GM12878 (cell line): ENCODE data around the gene ADAMTS16. TPM values are rescaled to one million over a fixed set of nuclear protein-coding genes. Genes with fewer than 3 reads are reported as not detected.

ENCODE experiments used
- ATAC-seq: fragments of 200-7000 bp; cut with Tn5 transposase; 3 replicates; pipeline ENCODE4 v1.9.1; 2020; ENCODE audit warnings: mild to moderate bottlenecking, moderate library complexity
- BruUV-seq: library from RNA; stranded (reverse); fragments of 400-500 nt; replicated peaks from 2 replicates; lab custom pipeline; 2021; lab: Mats Ljungman, UMichigan
- CTCF ChIA-PET: fragments of 300-600 bp; sonication (Branson Sonifier 250); formaldehyde crosslinking; extraction: SDS; loops from one replicate; lab custom pipeline; 2021; ENCODE audit warnings: inconsistent platforms; lab: Yijun Ruan, JAX
- POLR2A ChIA-PET: fragments of 350-600 bp; formaldehyde crosslinking; extraction: SDS; loops from one replicate; lab custom pipeline; 2021; ENCODE audit warnings: inconsistent platforms; lab: Charles Lee
- RAD21 ChIA-PET: fragments of 300-600 bp; sonication (Branson Sonifier 250); formaldehyde crosslinking; loops from one replicate; lab custom pipeline; 2023; ENCODE audit warnings: antibody characterized with exemption; ENCODE audit not compliant: unreplicated experiment; lab: Charles Lee
- SMC1A ChIA-PET: fragments of 300-600 bp; sonication (Branson Sonifier 250); formaldehyde crosslinking; loops from one replicate; lab custom pipeline; 2023; ENCODE audit not compliant: unreplicated experiment, uncharacterized antibody; lab: Charles Lee
- DNase-seq: peaks from one replicate; pipeline ENCODE4 v3.0.0-alpha.2; 2011; ENCODE audit warnings: low read depth, low spot score
- FAIRE-seq: peaks from 3 replicates; lab custom pipeline; 2011; peaks lifted over from hg19 to GRCh38; lab: Jason Lieb, UNC
- H2AFZ ChIP-seq: 2 replicates; pipeline ENCODE4 v1.6.0; 2011; ENCODE audit warnings: low read depth, low read length, control low read depth; ENCODE audit not compliant: control insufficient read depth
- H3K27ac ChIP-seq: 2 replicates; pipeline ENCODE4 v1.5.1; 2011; ENCODE audit warnings: control low read depth; ENCODE audit not compliant: control insufficient read depth, insufficient read depth
- H3K27me3 ChIP-seq, 2 experiments: replicated peaks in 1 of 2; 2 replicates each; pipeline versions ENCODE4 v1.6.0 to v1.6.1; 2011; ENCODE audit warnings: low read length in 1 of 2; ENCODE audit not compliant: control insufficient read depth in 2 of 2, insufficient read depth in 2 of 2
- H3K36me3 ChIP-seq, 2 experiments: 2 replicates each; pipeline ENCODE4 v1.5.1; 2011; ENCODE audit warnings: low read length in 1 of 2; ENCODE audit not compliant: control insufficient read depth in 2 of 2, insufficient read depth in 2 of 2
- H3K4me1 ChIP-seq: 2 replicates; pipeline ENCODE4 v1.6.1; 2011; ENCODE audit warnings: mild to moderate bottlenecking, low read length, moderate library complexity, mixed read lengths; ENCODE audit not compliant: control insufficient read depth, insufficient read depth
- H3K4me2 ChIP-seq: 2 replicates; pipeline ENCODE4 v1.6.0; 2011; ENCODE audit warnings: control low read depth; ENCODE audit not compliant: control insufficient read depth, insufficient read depth
- H3K4me3 ChIP-seq: fragments of 200-600 bp; sonication (generic); 2 replicates; pipeline ENCODE4 v1.5.1; 2016
- H3K79me2 ChIP-seq: 2 replicates; pipeline ENCODE4 v1.6.0; 2011; ENCODE audit warnings: low read length; ENCODE audit not compliant: control insufficient read depth, insufficient read depth
- H3K9ac ChIP-seq: 2 replicates; pipeline ENCODE4 v1.8.0; 2011; ENCODE audit warnings: low read length, control low read depth, mixed read lengths; ENCODE audit not compliant: control insufficient read depth, insufficient read depth
- H3K9me3 ChIP-seq: replicated peaks from 3 replicates; pipeline ENCODE4 v1.5.1; 2011; ENCODE audit warnings: mild to moderate bottlenecking, low read length; ENCODE audit not compliant: control insufficient read depth, insufficient read depth
- H4K20me1 ChIP-seq: 2 replicates; pipeline ENCODE4 v1.6.0; 2011; ENCODE audit not compliant: control insufficient read depth, insufficient read depth
- ATF7 ChIP-seq: fragments of 450-650 bp; IDR thresholded peaks from 2 replicates; pipeline ENCODE4 v1.6.1; 2016; ENCODE audit warnings: low read depth, mild to moderate bottlenecking
- CBX5 ChIP-seq: sonication (generic); IDR thresholded peaks from 2 replicates; pipeline ENCODE4 v1.6.1; 2016; ENCODE audit warnings: low read depth, moderate library complexity, mild to moderate bottlenecking, inconsistent platforms
- CEBPB ChIP-seq, 2 experiments: fragments of 150-350 bp in 1 of 2; IDR thresholded peaks; 2 replicates each; pipeline ENCODE4 v1.6.1; 2012 to 2014; ENCODE audit warnings: low read depth in 2 of 2, low read length in 2 of 2, borderline replicate concordance in 1 of 2, inconsistent platforms in 1 of 2
- CHD2 ChIP-seq: IDR thresholded peaks from 2 replicates; pipeline ENCODE4 v1.6.1; 2011; ENCODE audit warnings: low read depth, low read length, improper control_type of control experiment, borderline replicate concordance
- ETV6 ChIP-seq, 2 experiments: fragments of 450-650 bp in 1 of 2; IDR thresholded peaks in 1 of 2; conservative IDR thresholded peaks in 1 of 2; 2 replicates each; pipeline ENCODE4 v1.6.1; 2014; ENCODE audit warnings: antibody characterized with exemption in 1 of 2, borderline replicate concordance in 1 of 2, low read depth in 1 of 2, mild to moderate bottlenecking in 1 of 2, moderate library complexity in 1 of 2
- IKZF1 ChIP-seq: fragments of 450-650 bp; conservative IDR thresholded peaks from 2 replicates; pipeline ENCODE4 v1.6.1; 2017; ENCODE audit warnings: antibody characterized with exemption, mild to moderate bottlenecking
- LARP7 ChIP-seq: fragments of 450-650 bp; IDR thresholded peaks from 2 replicates; pipeline ENCODE4 v1.6.1; 2017; ENCODE audit warnings: mild to moderate bottlenecking
- NFIC ChIP-seq: IDR thresholded peaks from 2 replicates; pipeline ENCODE4 v1.6.1; 2012; ENCODE audit warnings: low read depth, mild to moderate bottlenecking, inconsistent platforms, low read length, moderate library complexity
- NFYA ChIP-seq: IDR thresholded peaks from 2 replicates; pipeline ENCODE4 v1.6.1; 2011; ENCODE audit warnings: low read depth, mild to moderate bottlenecking, low read length, improper control_type of control experiment, borderline replicate concordance
- NFYB ChIP-seq: IDR thresholded peaks from 2 replicates; pipeline ENCODE4 v1.6.1; 2011; ENCODE audit warnings: low read depth, mild to moderate bottlenecking, low read length, improper control_type of control experiment, moderate library complexity; ENCODE audit not compliant: insufficient read depth
- RB1 ChIP-seq: fragments of 450-650 bp; formaldehyde crosslinking; IDR thresholded peaks from 2 replicates; pipeline ENCODE4 v1.6.1; 2017; ENCODE audit warnings: mild to moderate bottlenecking, borderline replicate concordance
- TCF3 ChIP-seq: IDR thresholded peaks from 2 replicates; pipeline ENCODE4 v1.6.1; 2012; ENCODE audit warnings: low read depth, mild to moderate bottlenecking, low read length, borderline replicate concordance; ENCODE audit not compliant: insufficient read depth
- WGBS: methylation state at CpG from one replicate; pipeline ENCODE4 v1.1.6; 2016; ENCODE audit warnings: low lambda C conversion rate; ENCODE audit not compliant: insufficient replicate concordance, insufficient coverage; ENCODE audit errors: missing lambda C conversion rate; 5-methylcytosine and 5-hydroxymethylcytosine counted together
- in situ Hi-C: fragments of 300-500 bp; cut with MboI; formaldehyde crosslinking; loops from 9 replicates; pipeline ENCODE4 v1.14.3; 2018; ENCODE audit warnings: mixed read lengths
- intact Hi-C: fragments of 100-400 bp; cut with micrococcal nuclease; formaldehyde crosslinking; loops from one replicate; pipeline ENCODE4 v1.14.2; 2022; ENCODE audit not compliant: unreplicated experiment
- polyA plus RNA-seq, 11 experiments: library from polyadenylated mRNA; depleted of rRNA in 4 of 11; unstranded in 6 of 11; stranded (reverse) in 5 of 11; fragments of >200 nt; fragmentation: Nextera tagmentation in 4 of 11; fragmentation: Illumina TruSeq in 1 of 11; extraction: Ambion mirVana in 4 of 11; extraction: Trizol in 1 of 11; gene quantifications; 1 replicate in 1 of 11; 2 replicates in 10 of 11; pipeline versions ENCODE4 v1.2.1 to v1.2.3, GENCODE V29; 2011 to 2016; ENCODE audit warnings: inconsistent platforms in 2 of 11, missing spikeins in 2 of 11, low read depth in 1 of 11
- total RNA-seq, 4 experiments: library from RNA; depleted of rRNA in 3 of 4; stranded (reverse); fragments of >200 nt in 3 of 4; fragmentation: Illumina TruSeq in 1 of 4; extraction: Trizol in 1 of 4; gene quantifications; 2 replicates each; pipeline versions ENCODE4 v1.2.1 to v1.2.3, GENCODE V29; 2013 to 2021
- TF ChIP-seq, protein P1 (sequence below): IDR thresholded peaks from 2 replicates; pipeline ENCODE4 v1.6.1; 2011; ENCODE audit warnings: mild to moderate bottlenecking, low read depth, low read length, moderate library complexity; ENCODE audit not compliant: insufficient replicate concordance
- TF ChIP-seq, protein P2 (sequence below): IDR thresholded peaks from 2 replicates; pipeline ENCODE4 v1.6.1; 2011; ENCODE audit warnings: borderline replicate concordance, low read depth, mild to moderate bottlenecking, moderate library complexity, low read length; ENCODE audit not compliant: insufficient read depth, poor library complexity, severe bottlenecking
- TF ChIP-seq, protein P3 (sequence below): fragments of 450-650 bp; IDR thresholded peaks from 2 replicates; pipeline ENCODE4 v1.6.1; 2017; ENCODE audit warnings: borderline replicate concordance

Gene ADAMTS16
- total and polyA plus RNA-seq, 10 of the 15 experiments (the other 5 are each of a cell fraction or from before 2014, with no cell fraction given): 0.04 TPM; not detected in 9

DNA sequence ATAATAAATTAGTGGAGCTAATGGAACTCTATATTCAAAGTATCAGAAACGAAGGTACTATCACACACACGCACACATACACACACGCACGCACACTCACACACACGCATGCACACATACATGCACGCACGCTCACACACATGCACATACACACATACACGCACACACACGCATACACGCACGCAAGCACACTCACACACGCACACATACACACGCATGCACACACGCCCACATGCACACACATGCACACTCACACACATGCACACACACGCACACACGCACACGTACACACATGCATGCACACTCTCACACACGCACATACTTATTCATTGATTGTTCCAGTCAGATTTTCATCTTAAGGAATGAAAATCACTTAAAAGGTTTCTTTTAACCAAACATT is 212.5 kb downstream of the ADAMTS16 start:
- WGBS: 88% methylated on average over 18 of the region's 18 CpGs
- no peaks in the 10 kb centered on the region for H3K9me3 ChIP-seq
- POLR2A ChIA-PET: no interaction called here
- in situ Hi-C loops: no loop called here
- H2AFZ ChIP-seq: no peak overlapping the region
- intact Hi-C loops: no loop called here
- H3K79me2 ChIP-seq: no peaks in the 10 kb centered on the region
- no peaks in the 10 kb centered on the region for H3K4me1 ChIP-seq
- SMC1A ChIA-PET: no interaction called here
- TF ChIP-seq IKZF1: no peak
- no peak for TF ChIP-seq ATF7
- TF ChIP-seq, protein P1, sequence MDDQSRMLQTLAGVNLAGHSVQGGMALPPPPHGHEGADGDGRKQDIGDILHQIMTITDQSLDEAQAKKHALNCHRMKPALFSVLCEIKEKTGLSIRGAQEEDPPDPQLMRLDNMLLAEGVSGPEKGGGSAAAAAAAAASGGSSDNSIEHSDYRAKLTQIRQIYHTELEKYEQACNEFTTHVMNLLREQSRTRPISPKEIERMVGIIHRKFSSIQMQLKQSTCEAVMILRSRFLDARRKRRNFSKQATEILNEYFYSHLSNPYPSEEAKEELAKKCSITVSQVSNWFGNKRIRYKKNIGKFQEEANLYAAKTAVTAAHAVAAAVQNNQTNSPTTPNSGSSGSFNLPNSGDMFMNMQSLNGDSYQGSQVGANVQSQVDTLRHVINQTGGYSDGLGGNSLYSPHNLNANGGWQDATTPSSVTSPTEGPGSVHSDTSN: peak; percentile 43
- TF ChIP-seq CBX5: no peak
- TF ChIP-seq, protein P2, sequence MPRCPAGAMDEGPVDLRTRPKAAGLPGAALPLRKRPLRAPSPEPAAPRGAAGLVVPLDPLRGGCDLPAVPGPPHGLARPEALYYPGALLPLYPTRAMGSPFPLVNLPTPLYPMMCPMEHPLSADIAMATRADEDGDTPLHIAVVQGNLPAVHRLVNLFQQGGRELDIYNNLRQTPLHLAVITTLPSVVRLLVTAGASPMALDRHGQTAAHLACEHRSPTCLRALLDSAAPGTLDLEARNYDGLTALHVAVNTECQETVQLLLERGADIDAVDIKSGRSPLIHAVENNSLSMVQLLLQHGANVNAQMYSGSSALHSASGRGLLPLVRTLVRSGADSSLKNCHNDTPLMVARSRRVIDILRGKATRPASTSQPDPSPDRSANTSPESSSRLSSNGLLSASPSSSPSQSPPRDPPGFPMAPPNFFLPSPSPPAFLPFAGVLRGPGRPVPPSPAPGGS: peak; percentile 92
- TF ChIP-seq LARP7: no peak
- peak; percentile 48; the same call in 1 of the 2 replicates for TF ChIP-seq TCF3
- TF ChIP-seq NFIC: no peak
- no peak for TF ChIP-seq ETV6 (conservative IDR thresholded peaks at IDR 0.05 in 1 of 2, IDR thresholded peaks at IDR 0.05 in 1 of 2; ENCODE audit: borderline replicate concordance in 1 of 2, low read depth in 1 of 2)
- TF ChIP-seq, protein P3, sequence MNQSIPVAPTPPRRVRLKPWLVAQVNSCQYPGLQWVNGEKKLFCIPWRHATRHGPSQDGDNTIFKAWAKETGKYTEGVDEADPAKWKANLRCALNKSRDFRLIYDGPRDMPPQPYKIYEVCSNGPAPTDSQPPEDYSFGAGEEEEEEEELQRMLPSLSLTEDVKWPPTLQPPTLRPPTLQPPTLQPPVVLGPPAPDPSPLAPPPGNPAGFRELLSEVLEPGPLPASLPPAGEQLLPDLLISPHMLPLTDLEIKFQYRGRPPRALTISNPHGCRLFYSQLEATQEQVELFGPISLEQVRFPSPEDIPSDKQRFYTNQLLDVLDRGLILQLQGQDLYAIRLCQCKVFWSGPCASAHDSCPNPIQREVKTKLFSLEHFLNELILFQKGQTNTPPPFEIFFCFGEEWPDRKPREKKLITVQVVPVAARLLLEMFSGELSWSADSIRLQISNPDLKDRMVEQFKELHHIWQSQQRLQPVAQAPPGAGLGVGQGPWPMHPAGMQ: no peak
- no peak for TF ChIP-seq CEBPB (IDR thresholded peaks at IDR 0.05; ENCODE audit: borderline replicate concordance in 1 of 2, low read depth in 2 of 2, low read length in 2 of 2)
- TF ChIP-seq NFYB: no peak
- no peak for TF ChIP-seq CHD2
- TF ChIP-seq NFYA: no peak
- TF ChIP-seq RB1: no peak
- TF ChIP-seq, all 136 proteins: peak for 3
- no TSS peak for BruUV-seq
- Histone ChIP-seq H4K20me1 (no peaks in the 10 kb centered on the region), H3K4me2 (no peak overlapping the region), H3K27me3 (no peaks in the 10 kb centered on the region), H3K36me3 (no peaks in the 10 kb centered on the region), H3K4me3 (no peak overlapping the region), H3K9ac (no peak overlapping the region), H3K27ac (no peak overlapping the region)
- ATAC-seq: no peak
- ChIA-PET RAD21 (no interaction called here), CTCF (no interaction called here)
- DNase-seq: no peak
- peak; percentile 41 for FAIRE-seq
